ENCODE measurements around the gene C17orf113. TPM values are rescaled to one million over a fixed set of nuclear protein-coding genes. Genes with fewer than 3 reads are reported as not detected.

Gene C17orf113
- 0.18 and 1.2 TPM in 2 replicates for total RNA-seq (2014; rRNA removed; shearing (Covaris generic))

DNA sequence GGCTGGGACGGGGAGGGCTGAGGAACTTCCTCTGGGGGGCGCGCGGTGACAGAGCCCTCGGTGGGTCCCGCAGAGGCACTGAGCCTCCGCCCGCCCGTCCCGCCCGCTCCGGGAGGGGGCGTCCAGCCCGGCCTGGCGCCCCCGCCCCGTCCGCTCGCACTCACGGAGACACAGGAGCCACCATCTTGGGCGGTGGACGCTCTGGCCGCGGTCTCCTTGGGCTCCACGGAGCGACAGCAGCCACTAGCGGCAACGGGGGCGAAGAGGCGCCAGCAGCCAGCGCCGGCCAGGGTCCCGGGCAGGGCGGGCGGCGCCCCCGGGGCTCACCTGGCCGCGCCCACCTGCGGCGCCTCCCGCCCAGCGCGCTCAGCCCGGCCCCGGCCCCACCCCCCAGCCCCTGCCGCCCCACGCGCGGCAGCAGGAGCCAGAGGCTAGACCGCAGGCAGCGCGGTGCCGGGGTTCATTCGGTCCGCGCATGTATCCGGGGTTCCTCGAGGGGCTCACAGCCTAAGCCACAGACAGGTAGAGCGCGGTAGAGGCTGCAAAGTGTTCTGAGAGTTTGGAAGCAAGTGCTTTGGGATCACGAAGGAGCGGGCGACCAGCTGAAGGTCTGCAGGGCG is at the start of gene C17orf113:
Gene C17orf113 (minus strand): TSS at position 209 of the 620 bp plus-strand sequence. CDS start 7,225 bp downstream, outside the sequence.
- H3K27ac ChIP-seq, result no peak within 1 kb of the TSS; the same call in 1 of the 2 replicates
- H3K4me3 ChIP-seq, result peak within 1 kb of the TSS; percentile 46
- DNase-seq (ENCODE audit: low read depth in 1 of 2, low spot score in 2 of 2), result peak; percentile 29 to 61
- H3K36me3 ChIP-seq, result no peaks in the 10 kb centered on the region
- 0 out of 2 replicates have a peak, but pooled peaks cover 4% of the 10 kb centered on the region for H3K27me3 ChIP-seq (replicated peaks)
- H3K4me1 ChIP-seq (replicated peaks), result peaks cover 5% of the 10 kb centered on the region
- no peaks in the 10 kb centered on the region for H3K9me3 ChIP-seq (replicated peaks)

DNA sequence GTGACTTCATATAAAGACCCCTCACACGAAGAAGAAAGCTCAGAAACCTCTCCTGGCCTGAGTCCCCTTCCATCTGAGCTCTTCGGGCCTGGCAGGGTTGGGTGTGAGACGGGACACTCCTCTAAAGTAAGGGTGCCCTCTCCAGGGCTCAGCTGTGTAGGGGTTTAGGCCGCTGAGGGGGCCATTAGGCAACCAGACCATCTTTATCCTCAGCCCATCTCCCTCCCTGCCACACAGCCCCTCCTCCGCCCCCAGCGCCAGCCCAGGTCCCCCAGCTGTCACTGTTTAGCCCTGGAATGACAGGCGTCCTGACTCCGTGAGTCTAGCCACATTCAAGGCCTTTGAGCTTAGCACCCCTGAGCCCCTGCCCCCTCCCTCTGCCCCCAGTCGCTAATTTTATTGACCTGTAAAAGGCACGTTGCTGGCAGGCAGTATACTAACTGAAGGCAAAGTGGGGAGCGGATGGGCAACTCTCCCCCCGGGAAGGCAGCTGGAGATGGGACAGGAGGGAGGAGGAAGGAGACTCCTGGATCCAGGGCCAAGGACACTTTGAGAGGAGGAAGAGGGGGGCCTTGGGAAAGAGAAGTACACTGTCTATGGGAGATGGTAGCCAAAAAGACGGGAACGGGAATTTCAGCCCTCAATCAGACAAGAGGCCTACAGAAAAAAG is 48.5 kb upstream of the C17orf113 start:
- Histone ChIP-seq H3K9me3 (replicated peaks) (no peaks in the 10 kb centered on the region), H3K4me3 (no peak overlapping the region), H3K4me1 (replicated peaks) (no peaks in the 10 kb centered on the region), H3K27ac (no peak overlapping the region), H3K27me3 (replicated peaks) (no peaks in the 10 kb centered on the region), H3K36me3 (no peaks in the 10 kb centered on the region)
- DNase-seq (ENCODE audit: low read depth in 1 of 2, low spot score in 2 of 2), result no peak

DNA sequence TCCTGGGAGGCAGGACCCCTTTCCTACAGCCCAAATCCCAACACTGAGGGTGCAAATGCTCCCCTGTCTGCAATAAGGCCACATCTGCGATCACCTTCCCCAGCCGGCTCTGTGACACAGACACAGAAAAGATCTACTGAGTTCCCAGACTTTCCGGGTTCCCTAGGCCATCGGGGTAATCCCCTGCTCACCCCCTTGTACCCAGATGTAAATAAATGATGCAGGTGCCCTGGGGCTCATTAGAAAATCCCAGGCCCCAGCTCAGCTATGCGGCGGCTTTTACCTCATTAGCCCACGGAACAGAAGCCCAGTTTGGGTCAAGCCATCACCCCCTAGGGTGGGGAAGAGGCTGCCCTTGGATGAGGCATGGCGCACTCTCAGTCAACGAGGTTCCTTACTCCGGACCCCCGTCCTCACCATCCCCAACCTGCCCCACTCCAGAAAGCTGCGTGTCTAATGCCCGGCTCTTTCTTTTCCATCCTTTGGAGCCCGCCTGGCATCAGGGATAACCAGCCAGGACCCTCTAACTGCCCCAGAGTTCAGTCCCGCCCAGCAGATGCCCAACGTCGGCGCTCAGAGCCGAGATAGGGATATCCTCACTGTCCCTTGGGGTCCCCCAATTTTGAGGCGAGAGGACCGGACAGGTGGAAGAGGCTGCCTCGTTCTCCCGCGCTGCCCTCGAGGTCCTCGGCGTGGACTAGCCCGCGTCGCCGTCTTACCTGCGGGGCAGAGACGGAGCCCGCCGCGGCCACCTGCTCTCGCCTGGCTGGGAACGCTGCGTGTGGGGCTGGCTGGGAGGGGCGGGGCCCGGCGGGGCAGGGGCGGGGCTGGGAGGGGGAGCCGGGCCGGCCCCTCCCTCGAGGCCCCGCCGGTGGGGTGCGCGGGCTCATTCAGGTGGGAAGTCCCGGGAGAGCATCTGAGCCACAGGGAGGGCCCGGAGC is 47.6 kb upstream of the C17orf113 start, which contains the start of gene ZNF385C:
Gene ZNF385C (minus strand): TSS at position 783 of the 941 bp plus-strand sequence. CDS start 35,417 bp downstream, outside the sequence.
- H3K27ac ChIP-seq, result no peak within 1 kb of the TSS
- no peak for DNase-seq (ENCODE audit: low read depth in 1 of 2, low spot score in 2 of 2)
- no peaks in the 10 kb centered on the region for H3K9me3 ChIP-seq (replicated peaks)
- no peaks in the 10 kb centered on the region for H3K27me3 ChIP-seq (replicated peaks)
- no peak within 1 kb of the TSS for H3K4me3 ChIP-seq
- no peaks in the 10 kb centered on the region for H3K36me3 ChIP-seq
- no peaks in the 10 kb centered on the region for H3K4me1 ChIP-seq (replicated peaks)

DNA sequence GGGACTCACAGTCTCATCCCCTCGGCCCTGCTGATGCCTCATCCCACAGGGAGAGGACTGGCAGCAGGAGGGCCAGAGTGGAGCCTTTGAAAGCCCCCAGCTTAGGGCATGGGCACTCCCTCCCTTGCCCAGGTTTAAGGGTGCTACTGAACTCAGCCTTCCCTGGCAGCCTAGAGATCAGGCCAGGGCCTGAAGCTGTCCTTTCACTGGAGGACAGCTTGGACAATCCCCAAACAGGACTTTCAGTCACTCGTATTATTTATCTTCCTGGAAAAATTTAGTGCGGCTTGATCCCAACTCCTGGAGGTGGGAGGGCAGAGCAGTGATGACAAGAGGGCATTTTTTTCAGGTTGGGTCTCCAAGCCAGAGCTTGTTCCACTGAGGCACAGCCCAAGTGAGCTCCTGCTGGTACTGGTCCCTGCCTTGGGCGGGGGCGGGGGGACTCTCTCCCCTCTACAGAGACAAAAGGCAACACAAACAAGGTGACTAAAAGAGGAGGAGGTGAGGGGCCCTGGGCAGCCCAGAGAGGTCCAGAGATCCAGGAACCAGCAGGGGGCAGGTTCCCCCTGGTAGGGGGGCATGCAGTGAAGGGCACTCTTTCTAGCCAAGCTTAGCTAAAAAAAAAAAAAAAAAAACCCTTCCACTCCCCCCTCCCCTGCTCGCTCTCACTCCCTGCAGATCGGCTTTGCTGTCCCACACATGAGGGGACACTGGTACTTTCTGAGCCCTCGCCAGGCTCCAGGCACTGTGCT is 46.1 kb upstream of the C17orf113 start:
- Histone ChIP-seq H3K9me3 (replicated peaks) (no peaks in the 10 kb centered on the region), H3K27me3 (replicated peaks) (no peaks in the 10 kb centered on the region), H3K27ac (no peak overlapping the region), H3K36me3 (no peaks in the 10 kb centered on the region), H3K4me3 (no peak overlapping the region), H3K4me1 (replicated peaks) (no peaks in the 10 kb centered on the region)
- DNase-seq (ENCODE audit: low read depth in 1 of 2, low spot score in 2 of 2), result no peak

DNA sequence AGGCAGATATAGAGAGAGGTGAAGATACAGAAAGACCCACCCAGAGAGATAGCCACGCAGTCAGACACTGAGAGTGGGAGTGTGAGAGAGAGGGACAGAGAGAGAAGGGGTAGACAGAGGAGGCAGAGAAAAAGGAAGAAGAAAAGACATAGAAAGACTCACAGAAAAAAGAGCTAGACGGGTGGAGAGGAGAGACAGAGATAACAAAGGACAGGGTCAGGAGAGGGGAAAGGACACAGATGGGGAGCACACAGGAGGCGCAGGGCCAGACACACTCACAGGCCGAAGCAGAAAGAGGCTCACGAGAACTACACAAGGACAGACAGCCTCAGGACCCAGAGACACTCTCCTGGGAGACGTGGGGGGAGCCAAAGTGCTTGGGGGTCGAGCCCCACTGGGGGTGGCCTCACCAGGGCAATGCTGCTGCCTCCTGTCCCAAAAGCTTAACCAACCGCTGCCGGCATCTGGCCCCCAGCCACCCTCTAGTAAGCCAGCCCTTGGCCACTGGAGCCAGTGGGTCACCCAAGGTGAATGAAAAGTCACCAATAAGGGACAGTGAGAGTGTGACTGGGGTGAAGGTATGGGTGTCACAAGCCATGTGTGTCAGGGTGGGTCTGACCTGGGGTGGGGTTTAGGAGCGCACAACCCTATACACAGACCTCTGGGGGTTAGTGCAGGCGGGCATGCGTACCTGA is 44.1 kb upstream of the C17orf113 start:
- Histone ChIP-seq H3K4me1 (replicated peaks) (no peaks in the 10 kb centered on the region), H3K4me3 (no peak overlapping the region), H3K9me3 (replicated peaks) (no peaks in the 10 kb centered on the region), H3K27me3 (replicated peaks) (0 out of 2 replicates have a peak, but pooled peaks cover 2% of the 10 kb centered on the region), H3K36me3 (no peaks in the 10 kb centered on the region), H3K27ac (no peak overlapping the region)
- no peak for DNase-seq (ENCODE audit: low read depth in 1 of 2, low spot score in 2 of 2)

DNA sequence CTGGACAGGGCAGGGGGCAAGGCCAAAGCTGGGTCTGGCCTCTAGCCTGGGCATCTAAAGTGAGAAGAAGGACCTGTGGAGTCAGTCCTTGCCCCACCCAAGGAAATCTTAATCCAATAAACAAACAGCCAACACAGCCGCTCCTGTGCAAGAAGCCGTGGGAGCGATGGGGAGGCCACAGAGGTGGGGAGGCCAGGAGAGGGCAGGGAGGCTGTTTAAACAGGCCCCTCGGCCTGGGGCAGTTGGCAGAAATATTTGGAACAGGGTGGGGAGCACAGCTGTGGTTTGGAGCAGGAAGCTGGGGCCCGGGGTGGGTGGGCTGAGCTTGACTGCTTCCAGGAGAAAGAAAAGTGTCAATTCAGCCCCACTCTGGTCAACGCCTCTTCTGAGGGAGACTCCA is 42.5 kb upstream of the C17orf113 start:
- Histone ChIP-seq H3K27me3 (replicated peaks) (0 out of 2 replicates have a peak, but pooled peaks cover 5% of the 10 kb centered on the region), H3K36me3 (no peaks in the 10 kb centered on the region), H3K4me1 (replicated peaks) (no peaks in the 10 kb centered on the region), H3K4me3 (no peak overlapping the region), H3K9me3 (replicated peaks) (no peaks in the 10 kb centered on the region), H3K27ac (no peak overlapping the region)
- DNase-seq (ENCODE audit: low read depth in 1 of 2, low spot score in 2 of 2), result no peak

DNA sequence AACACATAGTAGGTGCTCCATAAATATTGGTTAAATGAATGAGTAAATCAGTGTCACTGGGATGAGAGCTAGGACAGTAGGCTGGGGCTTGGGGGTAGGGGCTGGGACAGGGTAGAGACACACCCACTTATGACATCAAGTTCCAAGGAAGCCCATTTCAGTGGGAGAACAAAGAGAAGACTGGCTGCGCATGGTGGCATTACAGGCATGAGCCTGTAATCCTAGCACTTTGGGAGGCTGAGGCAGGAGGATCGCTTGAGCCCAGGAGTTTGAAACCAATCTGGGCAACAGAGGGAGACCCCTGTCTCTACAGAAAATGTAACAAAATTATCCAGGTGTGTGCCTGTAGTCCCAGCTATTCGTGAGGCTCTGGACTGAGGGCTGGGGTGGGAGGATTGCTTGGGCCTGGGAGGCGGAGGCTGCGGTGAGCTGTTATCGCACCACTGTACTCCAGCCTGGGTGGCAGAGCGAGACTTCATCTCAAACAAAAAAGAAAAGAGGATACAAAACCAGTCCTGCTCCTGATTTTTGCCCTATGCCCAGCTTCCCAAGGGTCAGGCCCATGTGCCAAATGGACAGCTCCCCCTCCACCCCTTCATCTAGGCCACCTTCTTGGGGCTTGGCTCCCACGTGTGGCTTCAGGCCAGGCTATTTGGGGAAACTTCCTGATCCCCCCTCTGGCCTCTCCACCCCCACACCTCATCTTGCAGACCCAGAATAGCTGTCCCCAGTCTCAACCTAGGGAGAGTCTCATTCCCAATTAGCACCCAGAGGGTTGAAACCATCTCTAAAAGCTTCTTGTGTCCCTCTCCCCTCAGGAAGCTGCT is 40.8 kb upstream of the C17orf113 start:
- no peaks in the 10 kb centered on the region for H3K36me3 ChIP-seq
- DNase-seq (ENCODE audit: low read depth in 1 of 2, low spot score in 2 of 2), result no peak
- no peak overlapping the region for H3K27ac ChIP-seq
- no peaks in the 10 kb centered on the region for H3K4me1 ChIP-seq (replicated peaks)
- H3K4me3 ChIP-seq, result no peak overlapping the region
- 0 out of 2 replicates have a peak, but pooled peaks cover 11% of the 10 kb centered on the region for H3K27me3 ChIP-seq (replicated peaks)
- no peaks in the 10 kb centered on the region for H3K9me3 ChIP-seq (replicated peaks)

DNA sequence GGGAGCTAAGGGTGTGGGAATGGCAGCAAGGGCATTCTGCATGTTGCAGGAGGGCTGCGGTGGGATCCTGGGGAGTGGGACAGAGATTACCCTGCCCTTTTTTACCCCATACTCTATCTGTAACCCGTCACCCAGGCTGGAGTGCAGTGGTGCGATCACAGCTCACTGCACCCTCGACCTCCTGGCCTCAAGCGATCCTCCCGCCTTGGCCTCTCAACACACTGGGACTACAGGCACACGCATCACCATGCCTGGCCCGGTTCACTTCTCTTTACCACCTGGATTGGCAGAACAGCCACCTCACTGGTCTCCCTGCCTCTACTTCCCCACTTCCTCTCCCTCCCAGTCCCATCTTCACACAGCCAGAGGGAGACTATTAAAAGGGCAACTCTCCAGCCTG is 38.3 kb upstream of the C17orf113 start:
- Histone ChIP-seq H3K4me3 (no peak overlapping the region), H3K9me3 (replicated peaks) (no peaks in the 10 kb centered on the region), H3K27ac (no peak overlapping the region), H3K4me1 (replicated peaks) (no peaks in the 10 kb centered on the region), H3K27me3 (replicated peaks) (0 out of 2 replicates have a peak, but pooled peaks cover 11% of the 10 kb centered on the region), H3K36me3 (no peaks in the 10 kb centered on the region)
- DNase-seq (ENCODE audit: low read depth in 1 of 2, low spot score in 2 of 2), result no peak

DNA sequence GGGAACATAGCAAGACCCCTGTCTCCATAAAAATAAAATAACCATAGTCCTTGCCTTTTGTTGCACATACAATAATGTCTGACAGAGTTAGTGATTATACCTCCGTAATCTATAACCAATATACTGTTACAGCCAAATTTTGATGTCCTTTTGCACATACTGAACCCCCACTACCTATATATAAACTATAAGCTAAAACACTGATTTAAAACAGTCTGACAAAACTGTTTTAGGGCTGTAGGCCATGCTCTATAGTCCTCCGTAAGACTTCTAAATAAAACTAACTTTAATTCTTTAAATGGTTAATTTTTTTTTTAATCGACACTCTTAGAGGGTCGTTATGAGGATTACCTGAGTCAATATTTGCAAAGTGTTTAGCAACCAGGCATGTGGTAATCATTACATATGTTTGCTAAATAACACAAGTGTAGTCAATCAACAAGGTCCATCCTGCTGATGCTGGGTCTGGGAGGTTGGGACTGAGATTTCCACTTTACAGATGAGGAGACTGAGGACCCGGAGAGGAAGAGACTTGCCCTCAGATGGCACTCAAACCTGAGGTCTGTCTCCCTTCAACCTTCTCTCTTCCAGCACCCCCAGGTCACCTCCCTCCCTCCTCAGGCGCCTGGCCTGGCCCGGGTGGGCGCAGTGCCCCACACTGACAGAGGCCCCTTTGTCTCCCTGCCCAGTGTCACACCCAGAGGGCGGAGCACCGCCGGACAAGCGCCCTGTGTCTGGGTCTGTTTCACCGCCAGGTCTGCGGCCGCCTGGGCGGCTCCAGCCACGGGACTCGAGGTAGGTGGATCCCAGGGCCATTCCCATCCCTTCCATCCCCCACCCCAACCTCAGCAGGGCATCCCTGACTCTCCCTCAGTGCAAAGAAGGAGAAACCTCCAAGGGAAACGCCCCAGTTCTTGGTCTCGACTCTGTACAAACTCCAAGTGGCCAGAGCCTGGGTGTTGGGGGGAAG is 37.6 kb upstream of the C17orf113 start:
- Histone ChIP-seq H3K4me1 (replicated peaks) (no peaks in the 10 kb centered on the region), H3K27ac (no peak overlapping the region), H3K9me3 (replicated peaks) (no peaks in the 10 kb centered on the region), H3K4me3 (no peak overlapping the region), H3K36me3 (no peaks in the 10 kb centered on the region), H3K27me3 (replicated peaks) (0 out of 2 replicates have a peak, but pooled peaks cover 11% of the 10 kb centered on the region)
- DNase-seq (ENCODE audit: low read depth in 1 of 2, low spot score in 2 of 2), result no peak

DNA sequence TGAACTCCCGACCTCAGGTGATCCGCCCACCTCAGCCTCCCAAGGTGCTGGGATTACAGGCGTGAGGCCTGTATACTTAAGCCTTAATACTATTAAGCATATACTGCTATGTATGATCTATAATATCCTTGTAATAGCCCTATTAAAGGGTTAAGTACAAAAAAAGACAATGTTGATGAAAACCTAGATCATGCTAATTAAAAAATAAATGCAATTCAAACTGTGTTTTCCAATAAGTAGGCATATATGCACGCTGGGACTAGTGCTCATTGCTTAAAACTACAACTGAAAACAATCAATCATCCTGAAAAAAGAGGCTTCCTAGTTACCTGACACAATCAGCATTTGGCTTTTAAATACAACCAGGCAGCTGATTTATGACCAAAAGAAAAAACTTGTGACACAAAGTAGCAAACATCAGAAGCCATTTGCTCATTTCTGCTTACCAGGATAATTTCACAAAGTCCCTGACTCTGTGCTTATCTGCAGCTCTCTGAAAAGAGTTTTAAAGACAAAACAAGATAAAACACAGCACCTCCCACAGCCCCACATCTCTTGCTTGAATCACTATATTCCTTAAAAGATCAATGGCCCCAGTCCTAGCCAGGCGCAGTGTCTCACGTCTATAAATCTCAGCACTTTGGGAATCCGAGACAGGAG is 36.8 kb upstream of the C17orf113 start:
- no peak for DNase-seq (ENCODE audit: low read depth in 1 of 2, low spot score in 2 of 2)
- Histone ChIP-seq H3K9me3 (replicated peaks) (no peaks in the 10 kb centered on the region), H3K27ac (no peak overlapping the region), H3K27me3 (replicated peaks) (0 out of 2 replicates have a peak, but pooled peaks cover 11% of the 10 kb centered on the region), H3K4me1 (replicated peaks) (no peaks in the 10 kb centered on the region), H3K36me3 (no peaks in the 10 kb centered on the region), H3K4me3 (no peak overlapping the region)

All from SJSA1 (cell line).